HCT116 (cell line): ENCODE measurements around the gene RPL12. TPM values are rescaled to one million over a fixed set of nuclear protein-coding genes. Genes with fewer than 3 reads are reported as not detected.

Experiments used
- ATAC-seq: fragments of 200-7000 bp; cut with Tn5 transposase; 2 replicates; pipeline ENCODE4 v1.9.1; 2020; ENCODE audit warnings: mild to moderate bottlenecking, moderate library complexity
- BruUV-seq: library from RNA; stranded (reverse); fragments of 400-500 nt; replicated peaks from 2 replicates; lab custom pipeline; 2021; lab: Mats Ljungman, UMichigan
- CTCF ChIA-PET: fragments of 300-600 bp; sonication (Branson Sonifier 250); formaldehyde crosslinking; loops from one replicate; lab custom pipeline; 2021; ENCODE audit warnings: antibody characterized with exemption; lab: Charles Lee
- POLR2A ChIA-PET: fragments of 300-600, 350-600 bp; sonication (Branson Sonifier 250); formaldehyde crosslinking; loops from one replicate; lab custom pipeline; 2021; ENCODE audit warnings: antibody characterized with exemption; lab: Charles Lee
- RAD21 ChIA-PET, 2 experiments: fragments of 300-600 bp; sonication (Branson Sonifier 250); formaldehyde crosslinking; loops; one replicate each; lab custom pipeline; 2023; ENCODE audit warnings: low total read pairs in 2 of 2; ENCODE audit not compliant: uncharacterized antibody in 2 of 2, unreplicated experiment in 2 of 2, low non-redundant PET in 1 of 2; lab: Charles Lee
- DNase-seq: peaks from one replicate; pipeline ENCODE4 v3.0.0-alpha.2; 2010; ENCODE audit warnings: low read depth, low spot score
- H2AFZ ChIP-seq: fragments of 200-600 bp; shearing (Covaris generic), sonication (generic); 2 replicates; pipeline ENCODE4 v1.6.1; 2017; ENCODE audit warnings: low read depth, mixed run types, mixed read lengths, antibody characterized with exemption, low read length; ENCODE audit not compliant: poor library complexity, severe bottlenecking
- H3K27ac ChIP-seq: 2 replicates; pipeline ENCODE4 v1.5.1; 2012; ENCODE audit warnings: low read depth, low read length
- H3K27me3 ChIP-seq: fragments of 200-600 bp; sonication (generic); 2 replicates; pipeline ENCODE4 v1.6.1; 2016; ENCODE audit warnings: mixed run types, low read length, mixed read lengths; ENCODE audit not compliant: insufficient read depth
- H3K36me3 ChIP-seq, 2 experiments: fragments of 200-500 bp in 1 of 2; fragments of 200-600 bp in 1 of 2; sonication (Bioruptor generic) in 1 of 2; sonication (generic) in 1 of 2; 2 replicates each; pipeline versions ENCODE4 v1.5.1 to v1.6.1; 2014 to 2016; ENCODE audit warnings: low read length in 2 of 2, inconsistent platforms in 1 of 2, mixed read lengths in 1 of 2, mixed run types in 1 of 2; ENCODE audit not compliant: insufficient read depth in 2 of 2, control insufficient read depth in 1 of 2
- H3K4me1 ChIP-seq, 2 experiments: fragments of 200-600 bp in 1 of 2; sonication (generic) in 1 of 2; 2 replicates each; pipeline versions ENCODE4 v1.5.1 to v1.6.1; 2012 to 2017; ENCODE audit warnings: low read length in 2 of 2, inconsistent platforms in 1 of 2, mild to moderate bottlenecking in 1 of 2, mixed read lengths in 1 of 2, mixed run types in 1 of 2, moderate library complexity in 1 of 2; ENCODE audit not compliant: insufficient read depth in 2 of 2, control insufficient read depth in 1 of 2
- H3K4me2 ChIP-seq: fragments of 200-600 bp; sonication (generic); 2 replicates; pipeline ENCODE4 v1.6.1; 2017; ENCODE audit warnings: mixed run types, low read length, mixed read lengths
- H3K4me3 ChIP-seq, 2 experiments: fragments of 200-600 bp in 1 of 2; sonication (generic) in 1 of 2; replicated peaks in 1 of 2; 2 replicates each; pipeline ENCODE4 v1.5.1; 2011 to 2016; ENCODE audit warnings: low read length in 2 of 2, control low read depth in 1 of 2, low read depth in 1 of 2, mild to moderate bottlenecking in 1 of 2, mixed read lengths in 1 of 2, mixed run types in 1 of 2
- H3K79me2 ChIP-seq: fragments of 200-600 bp; sonication (generic); 2 replicates; pipeline ENCODE4 v1.6.1; 2017; ENCODE audit warnings: mild to moderate bottlenecking, mixed run types, low read length, moderate library complexity, mixed read lengths; ENCODE audit not compliant: insufficient read depth
- H3K9ac ChIP-seq: fragments of 200-600 bp; sonication (generic); 2 replicates; pipeline ENCODE4 v1.6.1; 2016; ENCODE audit warnings: low read length, mixed read lengths
- H3K9me2 ChIP-seq: fragments of 200-600 bp; sonication (generic), shearing (Covaris generic); 2 replicates; pipeline ENCODE4 v1.6.1; 2017; ENCODE audit warnings: mixed run types, mild to moderate bottlenecking, moderate library complexity; ENCODE audit not compliant: insufficient read depth
- H3K9me3 ChIP-seq, 2 experiments: fragments of 200-500 bp in 1 of 2; fragments of 200-600 bp in 1 of 2; sonication (Bioruptor generic) in 1 of 2; sonication (generic) in 1 of 2; 2 replicates each; pipeline ENCODE4 v1.6.1; 2014 to 2017; ENCODE audit warnings: low read length in 2 of 2, mixed read lengths in 2 of 2, inconsistent platforms in 1 of 2, low read depth in 1 of 2, mild to moderate bottlenecking in 1 of 2, mixed run types in 1 of 2, moderate library complexity in 1 of 2; ENCODE audit not compliant: control insufficient read depth in 1 of 2, insufficient read depth in 1 of 2
- H4K20me1 ChIP-seq: fragments of 200-600 bp; sonication (generic), shearing (Covaris generic); 2 replicates; pipeline ENCODE4 v1.6.1; 2017; ENCODE audit warnings: mixed run types, mild to moderate bottlenecking, moderate library complexity; ENCODE audit not compliant: insufficient read depth
- ATF3 ChIP-seq: IDR thresholded peaks from 2 replicates; pipeline ENCODE4 v1.6.1; 2012
- CBX3 ChIP-seq: IDR thresholded peaks from 2 replicates; pipeline ENCODE4 v1.6.1; 2012; ENCODE audit warnings: low read depth
- CEBPB ChIP-seq: IDR thresholded peaks from 2 replicates; pipeline ENCODE4 v1.6.1; 2012; ENCODE audit warnings: low read depth
- ELF1 ChIP-seq: IDR thresholded peaks from 2 replicates; pipeline ENCODE4 v1.6.1; 2012; ENCODE audit warnings: low read depth, borderline replicate concordance
- EZH2phosphoT487 ChIP-seq: fragments of 200-600 bp; IDR thresholded peaks from 2 replicates; pipeline ENCODE4 v1.6.1; 2018; ENCODE audit warnings: antibody characterized with exemption, borderline replicate concordance
- JUND ChIP-seq: IDR thresholded peaks from 2 replicates; pipeline ENCODE4 v1.6.1; 2012
- POLR2A ChIP-seq: IDR thresholded peaks from 2 replicates; pipeline ENCODE4 v1.7.0; 2011; ENCODE audit warnings: borderline replicate concordance; ENCODE audit not compliant: insufficient read depth, insufficient read length; ENCODE audit errors: extremely low read depth
- POLR2AphosphoS5 ChIP-seq: IDR thresholded peaks from 2 replicates; pipeline ENCODE4 v1.6.1; 2011; ENCODE audit warnings: mild to moderate bottlenecking, low read depth, low read length, moderate library complexity
- RAD21 ChIP-seq: IDR thresholded peaks from 2 replicates; pipeline ENCODE4 v1.6.1; 2012; ENCODE audit warnings: low read depth, mild to moderate bottlenecking
- SP1 ChIP-seq: IDR thresholded peaks from 2 replicates; pipeline ENCODE4 v1.6.1; 2012; ENCODE audit warnings: low read depth
- SRF ChIP-seq: IDR thresholded peaks from 2 replicates; pipeline ENCODE4 v1.6.1; 2012; ENCODE audit warnings: low read depth
- TCF7L2 ChIP-seq: IDR thresholded peaks from 2 replicates; pipeline ENCODE4 v1.7.0; 2011; ENCODE audit warnings: borderline replicate concordance, inconsistent platforms; ENCODE audit not compliant: insufficient read depth, insufficient read length; ENCODE audit errors: extremely low read depth
- YY1 ChIP-seq: IDR thresholded peaks from 2 replicates; pipeline ENCODE4 v1.6.1; 2011; ENCODE audit warnings: low read length, low read depth, moderate library complexity, mild to moderate bottlenecking; ENCODE audit not compliant: insufficient replicate concordance; ENCODE audit errors: extremely low read depth
- ZBTB33 ChIP-seq: IDR thresholded peaks from 2 replicates; pipeline ENCODE4 v1.6.1; 2011; ENCODE audit warnings: mild to moderate bottlenecking, low read length, moderate library complexity; ENCODE audit not compliant: insufficient replicate concordance; ENCODE audit errors: extremely low read depth
- ZFX ChIP-seq: fragments of 450-650 bp; IDR thresholded peaks from 2 replicates; pipeline ENCODE4 v1.6.1; 2017
- intact Hi-C: fragments of 100-400 bp; cut with micrococcal nuclease; formaldehyde crosslinking; loops from 2 replicates; pipeline ENCODE4 v1.10.0; 2022
- total RNA-seq: library from RNA; stranded (reverse); gene quantifications from one replicate; pipeline ENCODE4 v1.2.1, GENCODE V29; 2021; ENCODE audit not compliant: unreplicated experiment
- TF ChIP-seq, protein P1 (sequence below): IDR thresholded peaks from 2 replicates; pipeline ENCODE4 v1.6.1; 2012
- TF ChIP-seq, protein P2 (sequence below), 3 experiments: fragments of 200-600 bp in 1 of 3; sonication (generic) in 1 of 3; IDR thresholded peaks in 2 of 3; conservative IDR thresholded peaks in 1 of 3; 2 replicates each; pipeline ENCODE4 v1.5.1; 2012 to 2017; ENCODE audit warnings: low read depth in 2 of 3, low read length in 2 of 3, antibody characterized with exemption in 1 of 3, borderline replicate concordance in 1 of 3, control low read depth in 1 of 3, mild to moderate bottlenecking in 1 of 3, mixed read lengths in 1 of 3, mixed run types in 1 of 3, moderate library complexity in 1 of 3; ENCODE audit not compliant: insufficient read depth in 1 of 3

The RPL12 gene
- total RNA-seq, 1 experiment from 2014 or later = 2,679 TPM

DNA sequence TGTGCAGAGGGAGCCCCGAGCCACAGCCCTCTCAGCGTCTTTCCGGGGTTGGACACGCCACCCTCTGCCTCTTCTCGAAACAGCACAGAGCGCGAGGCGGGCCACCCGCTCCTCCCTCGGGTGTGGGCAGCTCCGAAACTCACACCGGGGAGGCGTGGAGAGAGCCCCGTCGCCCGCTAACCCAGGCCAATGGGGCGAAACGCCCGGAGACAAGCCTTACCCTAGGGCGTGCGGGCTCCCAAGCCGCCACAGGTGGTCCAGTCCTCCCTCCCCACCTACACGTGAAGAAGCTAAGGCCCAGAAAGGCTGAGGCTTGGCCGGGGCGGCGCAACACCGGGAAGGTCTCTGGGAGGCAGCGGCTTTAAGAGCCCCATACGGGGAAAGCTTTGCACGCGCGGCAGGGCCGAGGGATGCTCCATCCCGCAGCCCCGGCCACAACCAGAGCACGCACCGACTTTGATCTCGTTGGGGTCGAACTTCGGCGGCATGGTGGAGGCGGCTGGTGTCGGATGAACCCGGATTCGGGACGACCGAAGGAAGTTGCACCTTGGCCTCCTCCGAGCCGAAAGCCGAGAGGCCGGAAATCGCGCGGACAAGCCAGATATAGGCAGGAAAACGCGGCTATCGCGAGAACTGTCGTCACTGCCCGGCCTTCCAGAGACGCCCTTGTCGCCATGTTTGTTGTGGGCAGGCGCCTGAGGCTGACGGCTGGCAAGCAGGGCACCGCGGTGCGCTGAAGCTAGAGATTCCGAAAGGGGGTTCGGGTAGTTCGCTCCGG lies at the start of gene RPL12, which contains the start of gene LRSAM1 (continued):
- TF ChIP-seq ZFX = peak; percentile 59; the same call in 1 of the 2 replicates
- no peak for TF ChIP-seq EZH2phosphoT487
- peak; percentile 99 for TF ChIP-seq POLR2AphosphoS5
- TF ChIP-seq SP1 = no peak
- TF ChIP-seq CEBPB = no peak
- TF ChIP-seq JUND = no peak

- Histone ChIP-seq H4K20me1 (no peaks in the 10 kb centered on the region), H3K9me2 (no peaks in the 10 kb centered on the region), H3K27me3 (no peaks in the 10 kb centered on the region), H3K27ac (no peak overlapping the region), H3K4me2 (no peak overlapping the region), H3K36me3 (peaks cover 0 to 15% of the 10 kb centered on the region in 2 experiments; a peak in 2 of 4 replicates), H3K9ac (no peak overlapping the region), H2AFZ (no peak overlapping the region), H3K4me1 (peaks cover 0 to 4% of the 10 kb centered on the region in 2 experiments; a peak in 1 of 4 replicates), H3K79me2 (no peaks in the 10 kb centered on the region), H3K9me3 (no peaks in the 10 kb centered on the region), H3K4me3 (no peak overlapping the region)
- ChIA-PET CTCF (interaction anchor here (1.3 to 1.4 kb wide), 2 partner anchors 78 to 86 kb away, joined by 3 read pairs; no protein-coding TSS in a partner anchor), RAD21 (no interaction called here), POLR2A (no interaction called here)
- intact Hi-C loops = no loop called here
- DNase-seq (no peak), ATAC-seq (no peak)
- no TSS peak for BruUV-seq
- TF ChIP-seq POLR2AphosphoS5 (no peak), ATF3 (no peak), ELF1 (no peak), ZBTB33 (no peak), EZH2phosphoT487 (no peak), ZFX (no peak), TCF7L2 (no peak), CBX3 (no peak), POLR2A (no peak), RAD21 (no peak), SRF (no peak), YY1 (no peak), CEBPB (no peak), SP1 (no peak), JUND (no peak)
- TF ChIP-seq, protein P1, sequence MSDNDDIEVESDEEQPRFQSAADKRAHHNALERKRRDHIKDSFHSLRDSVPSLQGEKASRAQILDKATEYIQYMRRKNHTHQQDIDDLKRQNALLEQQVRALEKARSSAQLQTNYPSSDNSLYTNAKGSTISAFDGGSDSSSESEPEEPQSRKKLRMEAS = no peak
- TF ChIP-seq, protein P2, sequence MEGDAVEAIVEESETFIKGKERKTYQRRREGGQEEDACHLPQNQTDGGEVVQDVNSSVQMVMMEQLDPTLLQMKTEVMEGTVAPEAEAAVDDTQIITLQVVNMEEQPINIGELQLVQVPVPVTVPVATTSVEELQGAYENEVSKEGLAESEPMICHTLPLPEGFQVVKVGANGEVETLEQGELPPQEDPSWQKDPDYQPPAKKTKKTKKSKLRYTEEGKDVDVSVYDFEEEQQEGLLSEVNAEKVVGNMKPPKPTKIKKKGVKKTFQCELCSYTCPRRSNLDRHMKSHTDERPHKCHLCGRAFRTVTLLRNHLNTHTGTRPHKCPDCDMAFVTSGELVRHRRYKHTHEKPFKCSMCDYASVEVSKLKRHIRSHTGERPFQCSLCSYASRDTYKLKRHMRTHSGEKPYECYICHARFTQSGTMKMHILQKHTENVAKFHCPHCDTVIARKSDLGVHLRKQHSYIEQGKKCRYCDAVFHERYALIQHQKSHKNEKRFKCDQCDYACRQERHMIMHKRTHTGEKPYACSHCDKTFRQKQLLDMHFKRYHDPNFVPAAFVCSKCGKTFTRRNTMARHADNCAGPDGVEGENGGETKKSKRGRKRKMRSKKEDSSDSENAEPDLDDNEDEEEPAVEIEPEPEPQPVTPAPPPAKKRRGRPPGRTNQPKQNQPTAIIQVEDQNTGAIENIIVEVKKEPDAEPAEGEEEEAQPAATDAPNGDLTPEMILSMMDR (IDR thresholded peaks at IDR 0.05 in 2 of 3, conservative IDR thresholded peaks at IDR 0.05 in 1 of 3; ENCODE audit: borderline replicate concordance in 1 of 3, insufficient read depth in 1 of 3, low read depth in 2 of 3, low read length in 2 of 3) = no peak
Observed at GRCh38 chr9:127500862-127501261, 49.7 kb upstream of the RPL12 start.
